Measurements from ENCODE around the gene NUMB. TPM values are rescaled to one million over a fixed set of nuclear protein-coding genes. Genes with fewer than 3 reads are reported as not detected.
A peak's percentile ranks its signal among the peaks of the same experiment; 100 is the strongest.

The NUMB gene
- polyA plus RNA-seq, 6 donors from 2014 or later, result 52.0 to 87.2 (median 65.7) TPM

DNA sequence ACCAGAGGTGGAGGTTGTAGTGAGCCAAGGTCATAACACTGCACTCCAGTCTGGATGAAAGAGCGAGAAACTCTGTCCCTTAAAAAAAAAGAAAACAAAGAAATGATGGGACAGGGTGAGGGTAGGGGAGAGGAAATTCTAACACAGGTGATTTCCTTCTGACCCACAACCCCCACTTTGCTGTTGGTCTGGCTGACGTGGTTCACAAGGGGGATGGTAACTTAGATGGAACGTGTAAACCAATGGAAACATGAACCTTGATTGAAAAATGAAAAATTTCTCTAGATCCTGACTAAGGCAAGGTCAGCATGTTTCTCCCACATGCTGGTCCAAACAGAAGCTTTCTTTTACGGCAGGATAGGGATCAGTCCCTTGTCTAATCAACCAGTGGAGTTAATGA lies 16.6 kb upstream of the NUMB start:
- Mint-ChIP-seq H3K4me1 (peaks cover 0 to 7% (median 7%) of the 10 kb centered on the region in 3 donors), H3K4me3 (no peak overlapping the region), H3K27ac (peak overlapping the region in 1 of 6 donors; percentile 8), H3K36me3 (no peaks in the 10 kb centered on the region), H3K27me3 (no peaks in the 10 kb centered on the region), H3K9me3 (no peaks in the 10 kb centered on the region)
- no peak for DNase-seq
- ATAC-seq (ENCODE audit: low read depth in 2 of 2), result no peak

DNA sequence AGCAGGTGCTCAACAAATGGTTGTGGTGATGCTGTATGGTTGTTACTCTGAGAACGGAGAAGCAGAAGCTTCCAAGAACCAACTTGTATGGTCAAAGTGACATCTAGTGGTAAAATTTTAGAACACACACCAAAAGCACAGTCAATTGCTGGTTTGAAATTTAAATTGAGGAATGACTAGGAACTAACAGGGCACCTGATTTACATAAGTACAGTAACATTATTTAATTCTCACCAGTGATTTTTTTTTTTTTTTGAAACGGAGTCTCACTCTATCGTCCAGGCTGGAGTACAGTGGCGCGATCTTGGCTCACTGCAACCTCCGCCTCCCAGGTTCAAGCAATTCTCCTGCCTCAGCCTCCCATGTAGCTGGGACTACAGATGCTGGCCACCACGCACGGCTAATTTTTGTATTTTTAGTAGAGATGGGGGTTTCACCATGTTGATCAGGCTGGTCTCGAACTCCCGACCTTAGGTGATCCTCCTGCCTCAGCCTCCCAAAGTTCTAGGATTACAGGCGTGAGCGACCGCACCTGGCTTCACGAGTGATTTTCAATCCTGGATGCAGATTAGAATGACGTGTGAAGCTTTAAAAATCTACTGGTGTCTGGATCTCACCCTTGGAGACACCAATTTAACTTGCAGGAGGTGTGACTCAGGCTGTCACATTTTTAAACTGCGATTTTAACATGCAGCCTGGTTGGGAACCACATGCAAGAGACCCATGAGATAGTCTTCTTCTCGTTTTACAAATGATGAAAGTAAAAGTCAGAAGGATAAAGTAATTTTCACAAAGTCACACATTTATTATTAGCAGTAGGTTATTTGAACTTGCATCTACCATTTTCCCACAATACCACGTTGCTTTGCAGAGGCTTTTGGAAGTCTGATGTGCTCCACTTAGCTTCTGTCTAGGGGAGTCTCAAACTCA lies 14.1 kb upstream of the NUMB start:
- Mint-ChIP-seq H3K27me3 (no peaks in the 10 kb centered on the region), H3K27ac (no peak overlapping the region), H3K4me1 (peaks cover 0 to 13% (median 11%) of the 10 kb centered on the region in 3 donors), H3K36me3 (no peaks in the 10 kb centered on the region), H3K9me3 (no peaks in the 10 kb centered on the region), H3K4me3 (no peak overlapping the region)
- peak; percentile 90 to 97 for ATAC-seq (ENCODE audit: low read depth in 2 of 2)
- DNase-seq, result peak; percentile 63

DNA sequence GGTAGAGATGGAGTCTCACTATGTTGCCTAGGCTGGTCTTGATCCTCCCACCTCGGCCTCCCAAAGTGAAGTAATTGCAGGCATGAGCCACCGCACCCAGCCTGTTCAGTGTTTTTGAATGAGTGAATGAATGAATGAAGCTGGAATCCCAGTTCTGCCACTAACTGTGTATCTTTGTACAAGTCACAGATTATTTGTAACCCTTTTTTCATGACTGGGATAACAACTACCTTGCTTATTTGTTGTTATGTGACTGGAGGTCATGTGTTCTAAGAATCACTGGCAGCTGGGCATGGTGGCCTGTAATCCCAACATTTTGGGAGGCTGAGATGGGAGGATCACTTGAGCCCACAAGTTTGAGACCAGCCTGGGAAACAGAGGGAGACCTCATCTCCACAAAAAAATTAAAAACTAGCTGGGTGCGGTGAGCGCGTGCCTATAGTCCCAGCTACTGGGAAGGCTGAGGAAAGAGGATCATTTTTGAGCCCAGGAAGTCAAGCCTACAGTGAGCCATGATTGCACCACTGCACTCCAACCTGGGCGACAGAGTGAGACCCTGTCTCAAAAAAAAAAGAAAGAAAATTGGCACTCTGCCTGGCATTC lies 13.3 kb upstream of the NUMB start:
- no peaks in the 10 kb centered on the region for H3K36me3 Mint-ChIP-seq
- H3K4me3 Mint-ChIP-seq, result no peak overlapping the region
- DNase-seq (no peak), ATAC-seq (ENCODE audit: low read depth in 2 of 2) (no peak)
- H3K9me3 Mint-ChIP-seq, result no peaks in the 10 kb centered on the region
- H3K27ac Mint-ChIP-seq, result no peak overlapping the region
- peaks cover 2 to 20% (median 18%) of the 10 kb centered on the region in 3 donors for H3K4me1 Mint-ChIP-seq
- H3K27me3 Mint-ChIP-seq, result no peaks in the 10 kb centered on the region

DNA sequence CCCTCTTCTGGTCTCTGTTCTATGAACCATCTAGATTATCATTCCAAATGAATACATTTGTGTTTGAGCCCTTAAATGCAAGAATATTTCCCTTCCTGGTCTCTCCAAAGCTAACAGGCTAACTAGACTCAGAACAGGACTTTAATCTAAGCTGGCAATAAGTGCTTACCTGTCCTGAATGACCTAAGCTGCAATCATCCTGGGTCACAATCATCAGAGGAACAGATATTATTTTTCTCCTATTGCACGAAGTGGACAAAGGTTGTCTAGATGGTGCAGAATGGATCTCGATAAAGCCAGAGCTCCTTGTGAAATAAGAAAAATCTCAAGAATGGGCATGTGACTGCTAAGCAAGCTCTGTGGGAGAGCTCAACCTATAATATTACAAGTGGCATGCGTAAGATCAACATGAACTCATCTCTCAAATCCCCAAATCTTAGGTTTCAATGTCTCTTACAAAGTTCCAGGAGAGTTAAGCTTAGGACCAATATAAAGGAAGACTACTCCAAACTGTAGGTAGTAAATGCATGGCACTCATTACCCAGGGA lies 10.6 kb upstream of the NUMB start:
- no peaks in the 10 kb centered on the region for H3K9me3 Mint-ChIP-seq
- H3K4me1 Mint-ChIP-seq, result peaks cover 24 to 46% (median 41%) of the 10 kb centered on the region in 3 donors
- no peaks in the 10 kb centered on the region for H3K27me3 Mint-ChIP-seq
- H3K36me3 Mint-ChIP-seq, result no peaks in the 10 kb centered on the region
- DNase-seq (no peak), ATAC-seq (ENCODE audit: low read depth in 2 of 2) (no peak)
- no peak overlapping the region for H3K27ac Mint-ChIP-seq
- no peak overlapping the region for H3K4me3 Mint-ChIP-seq

GRCh38 chr14:73467800-73468199 lies 9.5 kb upstream of the NUMB start:
- Mint-ChIP-seq H3K36me3 (no peaks in the 10 kb centered on the region), H3K27ac (peak overlapping the region in 5 of 6 donors; percentile 5 to 78 (median 7)), H3K27me3 (no peaks in the 10 kb centered on the region), H3K4me3 (peak overlapping the region in 2 of 8 donors; percentile 25 to 66), H3K9me3 (no peaks in the 10 kb centered on the region), H3K4me1 (peaks cover 28 to 52% (median 46%) of the 10 kb centered on the region in 3 donors)
- ATAC-seq (ENCODE audit: low read depth in 2 of 2) (no peak), DNase-seq (no peak)

- Mint-ChIP-seq H3K4me3 (peak overlapping the region in 1 of 8 donors; percentile 16), H3K4me1 (peaks cover 28 to 53% (median 46%) of the 10 kb centered on the region in 3 donors), H3K27me3 (no peaks in the 10 kb centered on the region), H3K9me3 (no peaks in the 10 kb centered on the region), H3K36me3 (no peaks in the 10 kb centered on the region), H3K27ac (peak overlapping the region in 3 of 6 donors; percentile 5 to 78 (median 70))
- DNase-seq (no peak), ATAC-seq (ENCODE audit: low read depth in 2 of 2) (no peak)
These were observed 9.0 kb upstream of the NUMB start for GRCh38 chr14:73467377-73467776.

- ATAC-seq (ENCODE audit: low read depth in 2 of 2) (no peak), DNase-seq (no peak)
- no peaks in the 10 kb centered on the region for H3K9me3 Mint-ChIP-seq
- H3K4me3 Mint-ChIP-seq, result peak overlapping the region in 5 of 8 donors; percentile 16 to 74 (median 34)
- no peaks in the 10 kb centered on the region for H3K36me3 Mint-ChIP-seq
- peaks cover 30 to 53% (median 43%) of the 10 kb centered on the region in 3 donors for H3K4me1 Mint-ChIP-seq
- no peaks in the 10 kb centered on the region for H3K27me3 Mint-ChIP-seq
- peak overlapping the region in 2 of 6 donors; percentile 71 to 81 for H3K27ac Mint-ChIP-seq
These were observed 8.5 kb upstream of the NUMB start for GRCh38 chr14:73466861-73467260.

- H3K27me3 Mint-ChIP-seq, result no peaks in the 10 kb centered on the region
- no peaks in the 10 kb centered on the region for H3K36me3 Mint-ChIP-seq
- ATAC-seq (ENCODE audit: low read depth in 2 of 2) (peak; percentile 57 to 66), DNase-seq (peak; percentile 31)
- peak overlapping the region; percentile 63 to 97 (median 90) for H3K27ac Mint-ChIP-seq
- no peaks in the 10 kb centered on the region for H3K9me3 Mint-ChIP-seq
- H3K4me1 Mint-ChIP-seq, result peaks cover 35 to 56% (median 40%) of the 10 kb centered on the region in 3 donors
- peak overlapping the region; percentile 74 to 94 (median 88) for H3K4me3 Mint-ChIP-seq
These were observed 7.6 kb upstream of the NUMB start for GRCh38 chr14:73465823-73466532.

DNA sequence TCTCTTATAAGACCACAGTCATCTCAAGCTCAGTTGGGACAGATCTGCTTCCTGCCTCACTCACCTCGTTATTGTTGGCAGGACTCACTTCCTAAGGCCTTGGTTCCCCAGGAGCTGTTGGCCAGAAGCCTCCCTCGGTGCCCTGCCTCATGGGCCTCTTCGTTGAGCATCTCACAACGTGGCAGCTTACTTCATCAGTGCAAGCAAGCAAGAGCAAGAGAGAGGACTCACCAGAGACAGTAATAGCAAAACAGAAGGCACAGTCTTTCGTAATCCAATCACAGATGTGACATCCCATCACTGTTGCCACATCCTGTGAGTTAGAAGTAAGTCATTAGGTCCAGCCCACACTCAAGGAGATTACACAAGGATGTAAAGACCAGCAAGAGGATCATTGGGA lies 5.1 kb upstream of the NUMB start:
- ATAC-seq (ENCODE audit: low read depth in 2 of 2), result no peak
- Mint-ChIP-seq H3K4me3 (peak overlapping the region in 4 of 8 donors; percentile 28 to 55 (median 44)), H3K27me3 (no peaks in the 10 kb centered on the region), H3K36me3 (peaks cover 0 to 4% of the 10 kb centered on the region in 2 donors), H3K27ac (peak overlapping the region in 4 of 6 donors; percentile 17 to 89 (median 62)), H3K9me3 (no peaks in the 10 kb centered on the region), H3K4me1 (peaks cover 51 to 66% (median 59%) of the 10 kb centered on the region in 3 donors)
- DNase-seq, result no peak

DNA sequence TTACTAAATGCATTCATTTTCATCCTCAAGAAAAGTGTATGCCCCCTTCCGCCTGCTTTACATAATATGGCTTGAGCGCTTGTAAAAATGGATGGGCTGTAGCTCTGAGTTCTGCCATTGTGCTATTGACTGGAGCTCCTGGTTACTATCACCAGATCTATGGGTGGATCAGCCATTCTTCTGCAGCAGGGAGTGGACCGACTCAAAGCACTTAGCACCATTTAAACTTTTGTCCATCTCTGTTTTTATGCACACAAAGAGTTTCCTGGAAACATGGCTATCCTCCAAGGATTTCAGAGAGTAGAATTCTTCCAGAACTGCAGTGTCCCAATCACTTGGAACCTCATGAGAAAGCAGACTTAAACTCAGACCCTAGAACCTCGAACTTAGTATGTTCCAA lies 4.5 kb upstream of the NUMB start:
- ATAC-seq (ENCODE audit: low read depth in 2 of 2) (no peak), DNase-seq (no peak)
- Mint-ChIP-seq H3K4me1 (peaks cover 54 to 66% (median 62%) of the 10 kb centered on the region in 3 donors), H3K9me3 (no peaks in the 10 kb centered on the region), H3K27me3 (no peaks in the 10 kb centered on the region), H3K4me3 (no peak overlapping the region), H3K27ac (no peak overlapping the region), H3K36me3 (peaks cover 0 to 8% of the 10 kb centered on the region in 2 donors)

GRCh38 chr14:73462048-73462715 lies 3.8 kb upstream of the NUMB start:
- Mint-ChIP-seq H3K9me3 (no peaks in the 10 kb centered on the region), H3K4me1 (peaks cover 58 to 65% (median 61%) of the 10 kb centered on the region in 3 donors), H3K4me3 (peak overlapping the region in 2 of 8 donors; percentile 35 to 62), H3K36me3 (peaks cover 0 to 8% of the 10 kb centered on the region in 2 donors), H3K27ac (peak overlapping the region in 3 of 6 donors; percentile 24 to 63 (median 61)), H3K27me3 (no peaks in the 10 kb centered on the region)
- no peak for ATAC-seq (ENCODE audit: low read depth in 2 of 2)
- DNase-seq, result no peak

GRCh38 chr14:73461478-73462047 lies 3.2 kb upstream of the NUMB start:
- DNase-seq (no peak), ATAC-seq (ENCODE audit: low read depth in 2 of 2) (no peak)
- peak overlapping the region in 1 of 6 donors; percentile 61 for H3K27ac Mint-ChIP-seq
- no peaks in the 10 kb centered on the region for H3K9me3 Mint-ChIP-seq
- H3K4me3 Mint-ChIP-seq, result peak overlapping the region in 2 of 8 donors; percentile 28 to 62
- H3K27me3 Mint-ChIP-seq, result no peaks in the 10 kb centered on the region
- H3K36me3 Mint-ChIP-seq, result peaks cover 0 to 8% of the 10 kb centered on the region in 2 donors
- peaks cover 61 to 66% (median 61%) of the 10 kb centered on the region in 3 donors for H3K4me1 Mint-ChIP-seq
